CD4-positive, alpha-beta T cell (primary cell): ENCODE results near the gene POU4F3. TPM values are rescaled to one million over a fixed set of nuclear protein-coding genes. Genes with fewer than 3 reads are reported as not detected.

Source experiments
- ATAC-seq: fragments of 200-7000 bp; cut with Tn5 transposase; one replicate; pipeline ENCODE4 v1.10.0; 2022; ENCODE audit warnings: mild to moderate bottlenecking; ENCODE audit not compliant: poor library complexity
- CTCF ChIA-PET: fragments of 350-600 bp; sonication (Branson Sonifier 250); formaldehyde crosslinking; loops from one replicate; lab custom pipeline; 2021; ENCODE audit warnings: antibody characterized with exemption, inconsistent platforms; lab: Charles Lee
- POLR2A ChIA-PET: fragments of 350-600 bp; sonication (Branson Sonifier 250); formaldehyde crosslinking; loops from one replicate; lab custom pipeline; 2021; ENCODE audit warnings: antibody characterized with exemption, inconsistent platforms; lab: Charles Lee
- DNase-seq, 14 experiments: peaks; one replicate each; pipeline ENCODE4 v3.0.0-alpha.2; 2013 to 2020; ENCODE audit warnings: mixed read lengths in 2 of 14
- H3K27ac ChIP-seq, 2 donors: one replicate each; pipeline versions ENCODE4 v1.5.1 to v1.7.0; 2013; ENCODE audit warnings: low read length in 2 of 2, low read depth in 1 of 2, mild to moderate bottlenecking in 1 of 2
- H3K27me3 ChIP-seq, 2 experiments: 1 replicate in 1 of 2; 2 replicates in 1 of 2; pipeline versions ENCODE4 v1.6.1 to v1.7.0; 2013; ENCODE audit warnings: low read length in 2 of 2, control low read depth in 1 of 2, mild to moderate bottlenecking in 1 of 2, moderate library complexity in 1 of 2; ENCODE audit not compliant: insufficient read depth in 2 of 2, control insufficient read depth in 1 of 2
- H3K36me3 ChIP-seq: one replicate; pipeline ENCODE4 v1.6.1; 2013; ENCODE audit warnings: low read length, control low read depth; ENCODE audit not compliant: insufficient read depth
- H3K4me1 ChIP-seq: one replicate; pipeline ENCODE4 v1.6.1; 2013; ENCODE audit warnings: low read length, control low read depth; ENCODE audit not compliant: insufficient read depth
- H3K4me3 ChIP-seq: one replicate; pipeline ENCODE4 v1.5.1; 2013; ENCODE audit warnings: mild to moderate bottlenecking, low read length, moderate library complexity
- H3K9me3 ChIP-seq, 2 experiments: 1 replicate in 1 of 2; 2 replicates in 1 of 2; pipeline versions ENCODE4 v1.6.1 to v1.7.0; 2013; ENCODE audit warnings: low read length in 2 of 2, mild to moderate bottlenecking in 2 of 2, control low read depth in 1 of 2, moderate library complexity in 1 of 2; ENCODE audit not compliant: control insufficient read depth in 1 of 2, insufficient read depth in 1 of 2
- H3K27ac Mint-ChIP-seq: one replicate; pipeline ENCODE4 v1.8.0; 2020; ENCODE audit warnings: mixed read lengths
- H3K27me3 Mint-ChIP-seq: one replicate; pipeline ENCODE4 v1.8.0; 2021; ENCODE audit warnings: mixed read lengths
- H3K36me3 Mint-ChIP-seq: one replicate; pipeline ENCODE4 v1.8.0; 2021; ENCODE audit warnings: low read depth, mixed read lengths
- H3K4me1 Mint-ChIP-seq: one replicate; pipeline ENCODE4 v1.8.0; 2021; ENCODE audit warnings: low read depth, mixed read lengths
- H3K4me3 Mint-ChIP-seq: one replicate; pipeline ENCODE4 v1.8.0; 2020; ENCODE audit warnings: mild to moderate bottlenecking, mixed read lengths
- H3K9me3 Mint-ChIP-seq: one replicate; pipeline ENCODE4 v1.8.0; 2020; ENCODE audit warnings: mixed read lengths
- intact Hi-C, 2 experiments: fragments of 100-400 bp; cut with DNase I in 1 of 2; cut with micrococcal nuclease in 1 of 2; formaldehyde crosslinking; loops; one replicate each; pipeline versions ENCODE4 v1.15.1 to v1.9.0; 2023 to 2025; cut with DNase I, micrococcal nuclease
- total RNA-seq, 174 experiments: library from RNA in 2 of 174; stranded (reverse) in 2 of 174; gene quantifications; one replicate each; pipeline ENCODE4 v1.2.3 and lab custom pipeline; 2021 to 2026
- TF ChIP-seq, protein P1 (sequence below): fragments of 200-600 bp; IDR thresholded peaks from one replicate; pipeline ENCODE4 v1.8.0; 2022; ENCODE audit warnings: antibody characterized with exemption, mild to moderate bottlenecking

Gene POU4F3
- total RNA-seq, 2 experiments from 2014 or later: 0.17 to 0.22 TPM

DNA sequence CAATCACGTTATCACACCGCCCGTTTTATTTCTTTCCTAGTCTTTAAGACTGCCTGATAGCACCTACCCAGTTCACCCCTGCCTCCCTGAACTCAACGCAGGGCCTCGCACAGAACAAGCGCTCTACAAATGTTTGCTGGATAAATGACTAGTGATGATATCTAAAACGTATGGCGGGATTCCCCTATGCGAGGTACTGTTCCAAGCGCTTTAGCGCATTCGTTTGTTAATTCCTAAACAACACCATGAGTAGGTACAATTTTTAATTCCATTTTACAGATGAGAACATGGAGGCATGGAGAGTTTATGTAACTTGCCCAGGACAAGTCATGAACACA lies 6.6 kb downstream of the POU4F3 start:
- H3K27me3 Mint-ChIP-seq: peaks cover 87% of the 10 kb centered on the region
- intact Hi-C loops: no loop called here
- no peaks in the 10 kb centered on the region for H3K9me3 Mint-ChIP-seq
- H3K9me3 ChIP-seq: peaks cover 0 to 25% of the 10 kb centered on the region in 2 experiments
- H3K4me3 Mint-ChIP-seq: peak overlapping the region; percentile 38
- peaks cover 17% of the 10 kb centered on the region for H3K4me1 ChIP-seq
- TF ChIP-seq, protein P1, sequence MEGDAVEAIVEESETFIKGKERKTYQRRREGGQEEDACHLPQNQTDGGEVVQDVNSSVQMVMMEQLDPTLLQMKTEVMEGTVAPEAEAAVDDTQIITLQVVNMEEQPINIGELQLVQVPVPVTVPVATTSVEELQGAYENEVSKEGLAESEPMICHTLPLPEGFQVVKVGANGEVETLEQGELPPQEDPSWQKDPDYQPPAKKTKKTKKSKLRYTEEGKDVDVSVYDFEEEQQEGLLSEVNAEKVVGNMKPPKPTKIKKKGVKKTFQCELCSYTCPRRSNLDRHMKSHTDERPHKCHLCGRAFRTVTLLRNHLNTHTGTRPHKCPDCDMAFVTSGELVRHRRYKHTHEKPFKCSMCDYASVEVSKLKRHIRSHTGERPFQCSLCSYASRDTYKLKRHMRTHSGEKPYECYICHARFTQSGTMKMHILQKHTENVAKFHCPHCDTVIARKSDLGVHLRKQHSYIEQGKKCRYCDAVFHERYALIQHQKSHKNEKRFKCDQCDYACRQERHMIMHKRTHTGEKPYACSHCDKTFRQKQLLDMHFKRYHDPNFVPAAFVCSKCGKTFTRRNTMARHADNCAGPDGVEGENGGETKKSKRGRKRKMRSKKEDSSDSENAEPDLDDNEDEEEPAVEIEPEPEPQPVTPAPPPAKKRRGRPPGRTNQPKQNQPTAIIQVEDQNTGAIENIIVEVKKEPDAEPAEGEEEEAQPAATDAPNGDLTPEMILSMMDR: no peak
- ATAC-seq (no peak), DNase-seq (no peak)
- ChIA-PET POLR2A (no interaction called here), CTCF (no interaction called here)
- H3K27ac ChIP-seq: no peak overlapping the region
- no peaks in the 10 kb centered on the region for H3K36me3 Mint-ChIP-seq
- peaks cover 67 to 70% of the 10 kb centered on the region in 2 experiments for H3K27me3 ChIP-seq
- no peaks in the 10 kb centered on the region for H3K36me3 ChIP-seq
- no peak overlapping the region for H3K4me3 ChIP-seq
- H3K27ac Mint-ChIP-seq: no peak overlapping the region
- peaks cover 15% of the 10 kb centered on the region for H3K4me1 Mint-ChIP-seq

DNA sequence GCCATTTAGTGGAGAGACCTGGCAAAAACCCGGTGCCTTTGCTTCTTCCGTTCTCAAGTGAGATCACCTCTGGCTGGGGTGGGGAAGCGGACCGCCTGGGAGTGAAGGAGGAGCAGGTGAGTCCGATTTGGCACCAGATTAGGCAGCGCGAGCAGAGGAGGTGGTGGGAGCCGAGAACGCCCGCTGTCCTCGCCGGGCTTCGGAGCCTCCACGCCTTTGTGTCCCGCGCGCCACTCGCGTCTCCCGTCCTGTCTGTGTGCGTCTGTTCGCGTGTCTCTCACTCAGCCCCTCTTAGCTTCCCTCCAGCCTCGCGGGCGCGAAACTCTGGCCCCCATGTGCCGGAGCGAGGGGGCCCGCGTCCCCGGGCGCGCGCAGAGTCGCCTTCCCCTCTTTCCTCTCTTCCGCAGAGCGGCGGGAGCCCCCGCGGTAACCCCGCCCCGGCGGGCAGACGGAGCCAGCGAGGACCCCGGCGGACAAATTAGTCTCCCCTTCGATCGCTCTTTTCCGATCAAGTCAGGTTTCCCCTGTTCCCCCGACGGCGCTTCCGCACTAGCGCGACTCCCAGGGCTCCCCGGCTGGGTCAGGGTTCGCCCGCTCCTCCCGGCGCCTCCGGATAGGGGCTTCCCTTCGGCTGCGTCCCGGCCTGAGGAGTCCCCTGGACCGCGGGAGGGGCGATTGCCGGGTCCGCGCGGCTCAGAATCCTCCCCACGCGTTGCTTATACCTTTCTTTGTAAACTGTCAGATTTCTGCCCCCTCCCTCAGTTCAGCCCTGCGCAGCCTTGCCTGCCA lies 7.1 kb downstream of the POU4F3 start:
- peaks cover 0 to 20% of the 10 kb centered on the region in 2 experiments for H3K9me3 ChIP-seq
- ChIA-PET CTCF (no interaction called here), POLR2A (no interaction called here)
- H3K4me3 ChIP-seq: no peak overlapping the region
- H3K9me3 Mint-ChIP-seq: no peaks in the 10 kb centered on the region
- peaks cover 61 to 64% of the 10 kb centered on the region in 2 experiments for H3K27me3 ChIP-seq
- no peak overlapping the region for H3K4me3 Mint-ChIP-seq
- no peak overlapping the region for H3K27ac Mint-ChIP-seq
- H3K4me1 Mint-ChIP-seq: peaks cover 15% of the 10 kb centered on the region
- H3K36me3 Mint-ChIP-seq: no peaks in the 10 kb centered on the region
- H3K4me1 ChIP-seq: peaks cover 15% of the 10 kb centered on the region
- no peak overlapping the region for H3K27ac ChIP-seq
- H3K27me3 Mint-ChIP-seq: peaks cover 88% of the 10 kb centered on the region
- ATAC-seq (no peak), DNase-seq (no peak)
- TF ChIP-seq, protein P1: no peak
- no peaks in the 10 kb centered on the region for H3K36me3 ChIP-seq
- intact Hi-C loops: no loop called here

DNA sequence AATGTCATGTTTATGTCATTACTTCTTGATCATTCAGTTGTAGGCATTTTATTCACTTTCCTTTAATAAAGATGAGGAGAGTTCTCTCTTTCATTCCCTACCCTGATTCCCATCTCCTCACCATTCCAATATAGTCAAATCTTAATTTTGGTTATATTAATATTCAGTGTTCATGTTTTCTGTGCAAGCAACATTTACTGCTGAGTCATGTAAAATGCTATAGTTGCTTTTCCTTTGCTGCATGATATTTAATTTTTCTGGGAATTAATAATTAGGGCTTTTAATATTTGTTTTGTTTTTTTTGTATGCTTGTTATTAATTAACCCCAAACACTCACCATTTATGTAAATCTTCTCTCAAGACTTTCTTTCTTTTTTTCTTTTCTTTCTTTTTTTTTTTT lies 18.5 kb downstream of the POU4F3 start:
- CTCF ChIA-PET: no interaction called here
- POLR2A ChIA-PET: no interaction called here
- Histone ChIP-seq H3K4me3 (no peak overlapping the region), H3K36me3 (no peaks in the 10 kb centered on the region), H3K9me3 (no peaks in the 10 kb centered on the region), H3K27ac (no peak overlapping the region), H3K27me3 (peaks cover 3 to 4% of the 10 kb centered on the region in 2 experiments), H3K4me1 (no peaks in the 10 kb centered on the region)
- TF ChIP-seq, protein P1: no peak
- Mint-ChIP-seq H3K9me3 (peaks cover 3% of the 10 kb centered on the region), H3K4me1 (no peaks in the 10 kb centered on the region), H3K27me3 (peaks cover 38% of the 10 kb centered on the region), H3K27ac (no peak overlapping the region), H3K4me3 (no peak overlapping the region), H3K36me3 (no peaks in the 10 kb centered on the region)
- ATAC-seq: no peak
- no peak for DNase-seq
- intact Hi-C loops: no loop called here
